ENCODE measurements around the gene FAT3.

DNA sequence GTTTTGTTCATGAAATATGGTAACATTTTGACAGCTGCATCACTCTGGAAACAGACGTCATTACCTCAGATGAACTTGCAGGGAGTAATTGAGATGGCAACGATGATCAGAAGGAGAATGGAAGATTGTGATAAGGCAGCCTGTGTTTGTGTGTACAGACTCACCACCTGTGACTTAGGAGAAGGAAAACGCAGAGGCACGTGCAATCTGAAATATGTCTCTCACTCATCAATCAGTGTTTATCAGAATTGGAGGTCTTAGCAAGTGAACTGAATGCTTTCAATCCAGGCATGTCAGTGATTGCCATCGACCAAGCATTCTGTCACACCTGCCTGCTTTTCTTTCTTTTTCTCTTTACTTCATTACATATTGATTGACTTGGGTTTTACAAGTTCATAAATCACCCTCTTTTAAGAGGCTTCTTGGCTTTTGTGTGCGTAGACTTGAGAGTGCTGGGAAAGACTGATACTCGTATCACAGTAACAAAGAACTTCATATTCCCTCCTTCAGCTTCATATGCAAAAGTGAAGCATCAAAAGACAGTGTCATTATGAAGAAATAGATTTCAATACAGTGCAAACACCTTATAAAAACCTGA, 24.6 kb downstream of the FAT3 start:
- TF ChIP-seq, protein P1, sequence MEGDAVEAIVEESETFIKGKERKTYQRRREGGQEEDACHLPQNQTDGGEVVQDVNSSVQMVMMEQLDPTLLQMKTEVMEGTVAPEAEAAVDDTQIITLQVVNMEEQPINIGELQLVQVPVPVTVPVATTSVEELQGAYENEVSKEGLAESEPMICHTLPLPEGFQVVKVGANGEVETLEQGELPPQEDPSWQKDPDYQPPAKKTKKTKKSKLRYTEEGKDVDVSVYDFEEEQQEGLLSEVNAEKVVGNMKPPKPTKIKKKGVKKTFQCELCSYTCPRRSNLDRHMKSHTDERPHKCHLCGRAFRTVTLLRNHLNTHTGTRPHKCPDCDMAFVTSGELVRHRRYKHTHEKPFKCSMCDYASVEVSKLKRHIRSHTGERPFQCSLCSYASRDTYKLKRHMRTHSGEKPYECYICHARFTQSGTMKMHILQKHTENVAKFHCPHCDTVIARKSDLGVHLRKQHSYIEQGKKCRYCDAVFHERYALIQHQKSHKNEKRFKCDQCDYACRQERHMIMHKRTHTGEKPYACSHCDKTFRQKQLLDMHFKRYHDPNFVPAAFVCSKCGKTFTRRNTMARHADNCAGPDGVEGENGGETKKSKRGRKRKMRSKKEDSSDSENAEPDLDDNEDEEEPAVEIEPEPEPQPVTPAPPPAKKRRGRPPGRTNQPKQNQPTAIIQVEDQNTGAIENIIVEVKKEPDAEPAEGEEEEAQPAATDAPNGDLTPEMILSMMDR (IDR thresholded peaks at IDR 0.05), result no peak
- TF ChIP-seq POLR2A (IDR thresholded peaks at IDR 0.05), result no peak

Measured in esophagus squamous epithelium (tissue), 4 donors.